ENCODE results near the gene NAPEPLD.
"Not testable (repeated sequence)": the region's sequence is repeated elsewhere in the genome, so short reads cannot be mapped to it uniquely, and the experiment has no call there.

Gene NAPEPLD

DNA sequence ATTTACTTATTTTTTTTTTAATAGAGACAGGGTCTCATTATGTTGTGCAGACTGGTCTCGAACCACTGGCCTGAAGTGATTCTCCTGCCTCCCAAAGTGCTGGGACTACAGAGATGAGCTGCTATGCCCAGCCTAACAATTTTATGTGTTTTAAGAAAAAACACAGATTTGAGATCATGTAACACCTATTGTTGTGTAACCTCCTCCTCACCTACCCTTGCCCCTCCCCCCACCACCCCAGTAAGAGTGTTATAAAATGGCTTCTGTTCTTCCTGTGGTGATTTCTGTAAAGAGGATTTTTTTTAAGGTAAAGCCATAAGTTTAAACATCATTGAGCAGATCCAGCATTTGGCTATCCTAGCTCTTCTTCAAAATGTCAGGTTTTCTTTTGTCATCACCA lies 66.4 kb downstream of the NAPEPLD start:
- in situ Hi-C loops (cut with HindIII; ENCODE audit: low pct_unique_long_range_greater_than_20kb, low sequenced_read_pairs): no loop called here
- DNase-seq (ENCODE audit: low read depth in 1 of 2, low spot score in 1 of 2): no peak
- TF ChIP-seq JUND (IDR thresholded peaks at IDR 0.05; ENCODE audit: low read depth): no peak

DNA sequence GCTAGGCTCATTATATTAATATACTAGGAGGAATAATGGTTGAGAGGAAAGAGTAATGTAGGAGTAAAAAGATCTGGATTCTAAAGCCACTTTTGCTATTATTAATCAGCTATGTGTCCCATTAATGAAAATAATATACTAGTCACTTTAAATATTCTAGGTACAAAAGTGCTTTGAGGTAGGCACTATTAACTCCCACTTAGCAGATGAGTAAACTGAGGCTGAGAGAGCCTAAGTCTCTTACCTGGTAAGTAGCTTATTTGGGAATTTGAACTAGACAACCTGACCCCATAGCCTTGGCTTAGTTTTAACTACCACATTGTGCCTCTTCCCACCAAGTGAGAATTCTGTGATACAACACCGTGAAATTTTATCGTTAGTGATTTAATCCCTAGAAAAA lies 68.0 kb downstream of the NAPEPLD start:
- DNase-seq (ENCODE audit: low read depth in 1 of 2, low spot score in 1 of 2): no peak
- in situ Hi-C loops (cut with HindIII; ENCODE audit: low pct_unique_long_range_greater_than_20kb, low sequenced_read_pairs): no loop called here
- TF ChIP-seq JUND (IDR thresholded peaks at IDR 0.05; ENCODE audit: low read depth): no peak

DNA sequence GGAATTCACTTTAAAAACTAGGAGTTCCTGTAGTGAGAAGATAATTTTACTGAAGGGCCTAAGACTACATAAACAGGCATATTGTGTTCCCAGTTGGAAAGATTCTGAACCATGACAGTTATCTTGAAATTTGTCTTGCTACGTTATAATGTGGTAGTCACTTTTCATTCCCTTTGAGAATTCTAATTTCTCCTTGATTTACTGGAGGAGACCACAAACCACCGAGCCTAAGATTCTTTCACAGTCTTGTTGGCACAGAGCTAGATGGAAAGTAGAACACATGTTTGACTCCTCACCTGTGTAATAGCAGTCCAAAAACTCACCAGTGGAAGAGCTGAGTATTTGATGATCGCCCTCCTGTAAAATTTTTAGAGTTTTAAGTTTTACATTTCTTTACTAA lies 69.1 kb downstream of the NAPEPLD start:
- no peak for DNase-seq (ENCODE audit: low read depth in 1 of 2, low spot score in 1 of 2)
- in situ Hi-C loops (cut with HindIII; ENCODE audit: low pct_unique_long_range_greater_than_20kb, low sequenced_read_pairs): no loop called here
- no peak for TF ChIP-seq JUND (IDR thresholded peaks at IDR 0.05; ENCODE audit: low read depth)

DNA sequence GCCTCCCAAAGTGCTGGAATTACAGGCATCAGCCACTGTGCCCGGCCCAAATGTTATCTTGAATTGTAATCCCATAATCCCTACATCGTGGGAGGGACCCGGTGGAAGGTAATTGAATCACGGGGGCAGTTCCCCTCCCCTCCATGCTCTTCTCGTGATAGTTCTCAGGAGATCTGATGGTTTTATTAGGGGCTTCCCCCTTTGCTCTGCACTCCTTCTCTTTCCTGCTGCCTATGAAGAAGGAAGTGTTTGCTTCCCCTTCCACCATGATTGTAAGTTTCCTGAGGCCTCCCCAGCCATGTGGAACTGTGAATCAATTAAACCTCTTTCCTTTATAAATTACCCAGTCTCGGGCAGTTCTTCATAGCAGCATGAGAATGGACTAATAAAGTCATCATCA lies 70.7 kb downstream of the NAPEPLD start:
- DNase-seq (ENCODE audit: low read depth in 1 of 2, low spot score in 1 of 2); in situ Hi-C loops (cut with HindIII; ENCODE audit: low pct_unique_long_range_greater_than_20kb, low sequenced_read_pairs): not testable (repeated sequence)

DNA sequence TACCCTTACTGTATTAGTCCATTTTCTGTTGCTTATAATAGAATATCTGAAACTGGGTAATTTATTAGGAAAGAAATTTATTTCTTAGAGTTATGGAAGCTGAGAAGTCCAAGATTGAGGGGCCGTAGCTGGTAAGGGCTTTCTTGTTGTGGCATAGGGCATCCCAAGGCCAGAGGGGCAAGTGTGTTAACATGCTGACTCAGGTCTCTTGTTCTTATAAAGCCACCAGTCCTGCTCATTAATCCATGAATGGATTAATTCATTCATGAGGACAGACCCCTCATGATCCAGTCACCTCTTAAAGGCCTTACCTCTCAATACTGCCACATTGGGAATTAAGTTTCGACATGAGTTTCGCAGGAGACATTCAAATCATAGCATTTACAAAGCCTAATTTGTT lies 71.6 kb downstream of the NAPEPLD start:
- no peak for TF ChIP-seq JUND (IDR thresholded peaks at IDR 0.05; ENCODE audit: low read depth)
- in situ Hi-C loops (cut with HindIII; ENCODE audit: low pct_unique_long_range_greater_than_20kb, low sequenced_read_pairs): no loop called here
- DNase-seq (ENCODE audit: low read depth in 1 of 2, low spot score in 1 of 2): no peak

DNA sequence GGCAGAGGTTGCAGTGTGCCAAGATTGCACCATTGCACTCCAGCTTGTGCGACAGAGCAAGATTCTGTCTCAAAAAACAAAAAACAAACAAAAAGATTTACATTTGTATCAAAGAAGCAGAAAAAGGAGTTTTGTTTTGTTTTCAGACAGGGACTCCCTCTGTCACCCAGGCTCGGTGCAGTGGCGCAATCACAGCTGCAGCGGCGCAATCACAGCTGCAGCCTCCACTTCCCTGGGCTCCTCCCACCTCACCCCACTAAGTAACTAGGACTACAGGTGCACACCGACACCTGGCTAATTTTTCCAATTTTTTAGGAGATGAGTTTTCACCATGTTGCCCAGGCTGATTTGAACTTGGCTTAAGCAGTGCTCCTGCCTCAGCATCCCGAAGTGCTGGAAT lies 72.1 kb downstream of the NAPEPLD start:
- in situ Hi-C loops (cut with HindIII; ENCODE audit: low pct_unique_long_range_greater_than_20kb, low sequenced_read_pairs): no loop called here
- DNase-seq (ENCODE audit: low read depth in 1 of 2, low spot score in 1 of 2): no peak
- TF ChIP-seq JUND (IDR thresholded peaks at IDR 0.05; ENCODE audit: low read depth): no peak

DNA sequence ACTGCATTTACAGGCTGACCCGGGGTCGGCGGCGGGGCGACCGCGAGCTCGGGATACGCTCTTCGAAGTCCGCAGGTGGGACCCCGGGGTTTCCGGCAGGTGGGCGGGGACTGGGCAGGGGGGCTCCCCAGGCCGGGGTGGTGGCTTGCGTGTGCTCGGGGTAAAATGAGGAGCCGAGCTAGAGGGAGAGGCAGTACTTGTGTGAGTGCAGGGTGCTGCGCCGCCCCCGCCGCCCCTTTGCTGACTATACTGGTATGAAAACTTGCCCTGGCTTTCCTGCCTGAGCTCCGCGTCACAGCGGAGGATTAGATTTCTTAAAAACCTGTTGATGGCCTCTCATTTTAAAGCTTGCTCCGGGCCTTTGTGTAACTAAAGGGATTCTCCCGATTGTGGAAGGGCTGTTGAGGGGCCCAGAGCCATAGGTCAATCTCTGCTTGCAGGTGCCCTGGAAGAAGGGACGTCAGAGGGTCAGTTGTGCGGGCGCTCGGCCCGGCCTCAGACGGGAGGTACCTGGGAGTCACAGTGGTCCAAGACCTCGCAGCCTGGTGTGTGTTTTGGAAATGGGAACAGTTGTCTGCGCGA lies 73.5 kb downstream of the NAPEPLD start:
- TF ChIP-seq JUND (IDR thresholded peaks at IDR 0.05; ENCODE audit: low read depth): no peak
- DNase-seq (ENCODE audit: low read depth in 1 of 2, low spot score in 1 of 2): peak; percentile 9 to 40

DNA sequence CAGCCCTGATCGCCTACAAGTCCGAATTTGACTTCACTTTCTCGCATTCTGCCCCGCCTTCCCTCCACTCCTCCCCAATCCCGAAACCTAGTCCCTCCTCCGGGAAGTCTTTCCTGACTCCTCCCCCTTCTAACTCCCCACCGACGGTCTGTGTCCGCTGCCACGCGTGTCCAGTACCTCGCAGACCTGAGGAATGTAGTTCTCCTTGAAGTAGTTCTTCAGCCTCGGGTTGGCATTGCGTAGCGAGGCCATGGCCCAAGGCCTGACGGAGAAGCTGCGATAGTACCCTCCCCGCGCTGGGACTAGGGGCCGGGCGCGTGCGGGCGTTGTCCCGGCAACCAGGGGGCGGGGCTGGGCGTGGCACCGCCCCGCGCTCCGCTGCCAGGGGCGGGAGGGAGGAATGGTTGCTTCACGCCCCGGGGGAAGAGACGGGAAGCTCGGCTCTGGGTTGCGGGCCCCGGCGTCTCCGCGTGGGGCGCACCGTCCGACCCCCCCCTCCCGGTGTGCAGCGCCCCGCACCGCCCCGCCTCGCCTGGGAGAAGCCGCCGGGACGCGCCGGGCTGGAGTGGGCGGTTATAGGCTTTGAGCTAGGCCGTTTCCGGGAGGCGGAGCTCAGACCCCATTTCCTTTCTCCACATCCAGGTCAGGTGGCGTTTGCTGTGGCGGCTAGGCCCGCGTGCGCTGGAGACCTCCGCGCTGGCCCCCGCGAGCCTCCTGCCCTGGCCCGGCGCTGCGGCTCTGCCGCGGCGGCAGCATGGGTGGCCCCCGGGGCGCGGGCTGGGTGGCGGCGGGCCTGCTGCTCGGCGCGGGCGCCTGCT lies 74.2 kb downstream of the NAPEPLD start, which contains the start of the genes ARMC10 and FBXL13:
Gene ARMC10 (plus strand): TSS at position 622 of the 818 bp plus-strand sequence. CDS start 133 bp downstream, at position 755.
Gene FBXL13 (minus strand): TSS at position 278 of the 818 bp plus-strand sequence.
- DNase-seq (ENCODE audit: low read depth in 1 of 2, low spot score in 1 of 2): peak; percentile 65 to 93
- in situ Hi-C loops (cut with HindIII; ENCODE audit: low pct_unique_long_range_greater_than_20kb, low sequenced_read_pairs): no loop called here
- TF ChIP-seq JUND (IDR thresholded peaks at IDR 0.05; ENCODE audit: low read depth): no peak

More for the DNA sequence above, 73.5 kb downstream of the NAPEPLD start:
- in situ Hi-C loops (cut with HindIII; ENCODE audit: low pct_unique_long_range_greater_than_20kb, low sequenced_read_pairs): no loop called here

DNA sequence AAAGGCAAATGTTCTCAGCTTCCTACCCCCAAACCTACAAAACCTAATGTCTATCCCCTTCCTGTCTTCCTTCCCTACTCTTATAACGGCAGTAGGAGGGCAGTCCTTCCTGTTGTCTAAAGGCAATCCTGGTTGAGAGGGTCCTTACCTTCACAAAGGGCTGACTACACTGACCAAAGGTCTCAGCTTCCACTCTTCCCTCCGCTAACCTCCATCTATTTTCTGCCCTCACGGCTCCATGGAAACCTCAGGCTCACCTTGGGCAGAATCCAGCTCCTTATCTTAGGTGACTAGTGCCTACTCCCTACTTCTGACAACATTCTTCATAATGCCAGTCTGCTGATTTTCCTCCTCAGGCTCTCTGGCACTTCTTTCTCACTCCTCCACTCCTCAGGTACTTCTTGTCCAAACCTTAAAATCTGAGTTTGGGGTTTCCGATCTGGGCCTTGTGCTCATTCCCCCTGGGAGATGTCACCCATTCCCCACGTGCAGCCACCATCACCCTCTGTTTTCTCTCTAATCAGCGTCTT lies 74.8 kb downstream of the NAPEPLD start:
- no peak for TF ChIP-seq JUND (IDR thresholded peaks at IDR 0.05; ENCODE audit: low read depth)
- no peak for DNase-seq (ENCODE audit: low read depth in 1 of 2, low spot score in 1 of 2)
- in situ Hi-C loops (cut with HindIII; ENCODE audit: low pct_unique_long_range_greater_than_20kb, low sequenced_read_pairs): no loop called here

DNA sequence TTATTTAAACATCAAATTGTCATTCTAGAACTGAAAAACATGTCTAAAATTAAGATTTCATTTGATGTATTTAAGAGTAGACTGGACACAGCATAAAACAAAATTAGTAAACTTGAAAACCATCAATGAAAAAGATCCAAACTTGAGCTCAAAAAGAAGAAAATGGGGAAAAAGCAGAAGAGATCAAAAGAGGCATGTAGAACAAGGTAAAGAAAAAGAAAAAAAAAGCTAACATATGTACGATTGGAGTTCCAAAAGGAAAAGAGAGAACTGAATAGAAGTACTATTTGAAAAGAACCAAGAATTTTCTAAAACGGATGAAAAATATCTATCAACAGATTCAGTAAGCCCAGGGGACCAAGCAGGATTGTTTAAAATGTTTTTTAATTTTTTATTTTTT lies 77.9 kb downstream of the NAPEPLD start:
- in situ Hi-C loops (cut with HindIII; ENCODE audit: low pct_unique_long_range_greater_than_20kb, low sequenced_read_pairs): no loop called here
- no peak for TF ChIP-seq JUND (IDR thresholded peaks at IDR 0.05; ENCODE audit: low read depth)
- DNase-seq (ENCODE audit: low read depth in 1 of 2, low spot score in 1 of 2): no peak

DNA sequence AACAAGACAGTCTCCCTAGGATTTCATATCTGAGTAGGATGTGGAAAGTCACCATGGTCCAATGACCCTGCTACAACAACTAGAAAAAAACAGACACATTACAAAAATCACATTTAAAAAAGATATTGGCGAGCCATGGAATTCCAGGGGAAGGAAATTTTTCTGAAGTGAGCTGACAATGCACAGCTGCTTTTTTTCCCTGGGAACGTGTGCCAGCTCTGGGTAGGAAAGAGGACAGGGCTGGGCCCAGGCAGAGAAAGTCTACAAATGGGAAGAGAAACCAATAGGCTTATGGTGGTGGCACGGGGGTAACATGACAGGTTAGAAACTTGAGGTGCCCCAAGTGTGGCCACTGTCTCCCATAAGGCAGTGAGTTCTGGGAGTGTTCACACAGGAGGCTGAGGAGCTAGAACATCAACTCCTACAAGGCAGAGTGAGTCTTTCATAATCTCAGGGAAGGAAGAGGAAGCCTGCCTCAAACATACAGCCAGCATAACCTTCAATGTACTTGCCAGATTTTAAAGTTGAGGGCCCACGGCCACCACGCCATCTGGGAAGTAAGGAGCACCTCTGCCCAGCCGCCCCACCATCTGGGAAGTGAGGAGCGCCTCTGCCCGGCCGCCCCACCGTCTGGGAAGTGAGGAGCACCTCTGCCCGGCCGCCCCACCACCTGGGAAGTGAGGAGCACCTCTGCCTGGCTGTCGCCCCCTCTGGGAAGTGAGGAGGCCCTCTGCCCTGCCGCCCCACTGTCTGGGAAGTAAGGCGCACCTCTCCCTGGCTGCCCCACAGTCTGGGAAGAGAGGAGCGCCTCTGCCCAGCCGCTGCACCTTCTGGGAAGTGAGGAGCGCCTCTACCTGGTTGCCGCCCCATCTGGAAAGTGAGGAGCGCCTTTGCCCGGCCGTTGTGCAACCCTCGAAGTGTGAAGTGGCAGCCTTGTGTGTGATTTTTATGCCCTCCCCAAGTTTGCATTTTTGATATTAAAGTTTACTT lies 80.2 kb downstream of the NAPEPLD start:
- no peak for TF ChIP-seq JUND (IDR thresholded peaks at IDR 0.05; ENCODE audit: low read depth)
- in situ Hi-C loops (cut with HindIII; ENCODE audit: low pct_unique_long_range_greater_than_20kb, low sequenced_read_pairs): no loop called here
- no peak for DNase-seq (ENCODE audit: low read depth in 1 of 2, low spot score in 1 of 2)

DNA sequence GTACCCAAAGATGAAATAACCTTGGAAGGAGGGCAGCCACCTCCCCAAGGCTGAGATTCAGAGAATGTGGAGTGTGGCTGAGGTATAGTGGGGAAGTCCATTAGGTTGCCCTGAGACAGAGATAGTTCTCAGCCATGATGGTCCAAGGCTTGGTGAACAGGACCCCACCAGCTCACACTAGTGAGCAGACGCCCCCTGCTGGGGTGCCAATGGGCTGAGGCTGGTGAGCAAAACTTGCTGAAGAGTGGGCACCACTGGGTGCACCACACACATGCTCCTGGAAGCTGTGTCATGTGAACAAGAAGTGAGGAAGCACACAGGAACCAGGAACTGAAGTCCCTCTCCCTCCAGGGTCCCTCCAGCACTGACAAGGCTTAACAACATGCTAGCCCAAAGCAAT lies 83.2 kb downstream of the NAPEPLD start:
- no peak for TF ChIP-seq JUND (IDR thresholded peaks at IDR 0.05; ENCODE audit: low read depth)
- in situ Hi-C loops (cut with HindIII; ENCODE audit: low pct_unique_long_range_greater_than_20kb, low sequenced_read_pairs): no loop called here
- DNase-seq (ENCODE audit: low read depth in 1 of 2, low spot score in 1 of 2): peak in 1 of 2 experiments; percentile 38

Measured in T47D (cell line).